ENCODE results near the gene FHL3.

FHL3 gene, protein sequence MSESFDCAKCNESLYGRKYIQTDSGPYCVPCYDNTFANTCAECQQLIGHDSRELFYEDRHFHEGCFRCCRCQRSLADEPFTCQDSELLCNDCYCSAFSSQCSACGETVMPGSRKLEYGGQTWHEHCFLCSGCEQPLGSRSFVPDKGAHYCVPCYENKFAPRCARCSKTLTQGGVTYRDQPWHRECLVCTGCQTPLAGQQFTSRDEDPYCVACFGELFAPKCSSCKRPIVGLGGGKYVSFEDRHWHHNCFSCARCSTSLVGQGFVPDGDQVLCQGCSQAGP

GRCh38 chr1:38005195-38006007 lies at the start of gene FHL3:
Gene FHL3, minus strand, starts transcription at chr1:38005514. Its CDS starts 6,102 bp downstream, at chr1:37999412.
- Histone ChIP-seq H3K36me3 (ENCODE audit: control insufficient read depth, low read depth, low read length) (no peaks in the 10 kb centered on the region), H3K27me3 (ENCODE audit: control insufficient read depth, insufficient read depth, low read length) (peaks cover 8% of the 10 kb centered on the region), H3K4me3 (ENCODE audit: low read length) (peak within 1 kb of the TSS; percentile 75), H3K9me3 (ENCODE audit: control insufficient read depth, low read depth, low read length) (no peaks in the 10 kb centered on the region), H3K27ac (ENCODE audit: low read length) (no peak within 1 kb of the TSS), H3K9ac (ENCODE audit: low read length) (peak within 1 kb of the TSS; percentile 52), H3K4me1 (ENCODE audit: control insufficient read depth, low read depth, low read length) (peaks cover 38% of the 10 kb centered on the region)

GRCh38 chr1:38053416-38054091 lies 48.2 kb upstream of the FHL3 start:
- no peaks in the 10 kb centered on the region for H3K9me3 ChIP-seq (ENCODE audit: control insufficient read depth, low read depth, low read length)
- no peaks in the 10 kb centered on the region for H3K36me3 ChIP-seq (ENCODE audit: control insufficient read depth, low read depth, low read length)
- no peak overlapping the region for H3K9ac ChIP-seq (ENCODE audit: low read length)
- peaks cover 13% of the 10 kb centered on the region for H3K27me3 ChIP-seq (ENCODE audit: control insufficient read depth, insufficient read depth, low read length)
- H3K4me3 ChIP-seq (ENCODE audit: low read length) = no peak overlapping the region
- H3K4me1 ChIP-seq (ENCODE audit: control insufficient read depth, low read depth, low read length) = peaks cover 13% of the 10 kb centered on the region
- no peak overlapping the region for H3K27ac ChIP-seq (ENCODE audit: low read length)

- H3K9me3 ChIP-seq (ENCODE audit: control insufficient read depth, low read depth, low read length) = no peaks in the 10 kb centered on the region
- no peak overlapping the region for H3K9ac ChIP-seq (ENCODE audit: low read length)
- no peak overlapping the region for H3K4me3 ChIP-seq (ENCODE audit: low read length)
- H3K36me3 ChIP-seq (ENCODE audit: control insufficient read depth, low read depth, low read length) = no peaks in the 10 kb centered on the region
- no peak overlapping the region for H3K27ac ChIP-seq (ENCODE audit: low read length)
- peaks cover 19% of the 10 kb centered on the region for H3K27me3 ChIP-seq (ENCODE audit: control insufficient read depth, insufficient read depth, low read length)
- peaks cover 15% of the 10 kb centered on the region for H3K4me1 ChIP-seq (ENCODE audit: control insufficient read depth, low read depth, low read length)
Measured at GRCh38 chr1:38052750-38053415, 47.6 kb upstream of the FHL3 start.

DNA sequence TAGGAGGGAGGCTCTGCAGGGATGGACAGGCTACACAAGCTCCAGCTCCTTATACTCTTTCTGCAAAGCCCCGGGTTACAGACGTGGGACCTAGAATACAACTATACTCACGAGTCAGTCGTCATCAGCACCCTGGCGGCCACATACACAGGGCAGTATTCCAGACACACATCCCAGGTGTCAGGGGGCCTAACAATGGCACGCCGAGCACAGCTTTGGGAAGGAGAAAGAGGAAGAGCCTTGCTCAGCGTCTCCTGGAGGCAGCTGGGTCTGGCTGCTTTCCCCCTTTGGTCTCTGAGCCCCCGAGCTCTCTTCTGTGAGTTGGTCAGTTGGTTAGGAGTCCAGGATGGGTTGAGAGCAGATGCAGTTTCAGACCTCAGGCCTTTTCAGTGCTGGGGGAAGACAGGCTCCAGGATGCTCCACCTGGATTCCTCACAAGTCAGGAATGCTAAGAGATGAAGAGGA lies 45.8 kb upstream of the FHL3 start:
- H3K4me1 ChIP-seq (ENCODE audit: control insufficient read depth, low read depth, low read length) = peaks cover 16% of the 10 kb centered on the region
- H3K4me3 ChIP-seq (ENCODE audit: low read length) = no peak overlapping the region

DNA sequence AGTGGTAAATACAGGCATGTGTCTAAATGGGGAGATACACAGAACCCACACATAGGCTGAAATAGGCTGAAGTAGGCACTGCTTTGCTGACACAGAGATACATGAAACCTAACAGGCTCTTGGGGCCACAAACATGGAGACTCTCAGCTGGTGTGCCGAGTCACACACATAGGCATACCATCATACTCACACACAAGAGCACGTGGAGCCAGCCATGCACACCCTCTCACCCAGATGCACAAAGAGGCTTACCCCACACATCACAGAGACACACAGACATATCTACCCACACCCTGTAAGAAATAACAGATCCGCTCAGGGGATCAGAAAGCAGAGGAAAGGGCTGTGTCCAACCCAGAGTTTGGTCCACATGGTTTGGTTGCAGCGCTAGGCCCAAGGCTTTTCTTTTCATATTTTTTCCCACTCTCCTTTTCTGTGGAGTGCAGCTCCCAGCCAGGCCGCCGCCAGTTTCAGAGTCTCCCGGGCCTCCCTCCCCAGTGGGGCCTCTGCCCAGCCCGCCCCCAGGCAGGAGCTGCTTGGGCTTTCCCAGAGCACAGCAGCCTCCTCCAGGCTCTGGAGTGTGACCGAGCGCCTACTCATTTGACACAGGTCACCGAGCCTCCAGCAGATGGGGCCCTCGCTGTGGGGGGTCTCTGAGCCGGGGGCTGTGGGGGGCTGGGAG lies 45.2 kb upstream of the FHL3 start:
- Histone ChIP-seq H3K36me3 (ENCODE audit: control insufficient read depth, low read depth, low read length) (no peaks in the 10 kb centered on the region), H3K27me3 (ENCODE audit: control insufficient read depth, insufficient read depth, low read length) (peaks cover 31% of the 10 kb centered on the region), H3K27ac (ENCODE audit: low read length) (no peak overlapping the region), H3K4me3 (ENCODE audit: low read length) (no peak overlapping the region), H3K9me3 (ENCODE audit: control insufficient read depth, low read depth, low read length) (no peaks in the 10 kb centered on the region), H3K9ac (ENCODE audit: low read length) (no peak overlapping the region), H3K4me1 (ENCODE audit: control insufficient read depth, low read depth, low read length) (peaks cover 16% of the 10 kb centered on the region)

More for the DNA sequence above, 45.8 kb upstream of the FHL3 start:
- Histone ChIP-seq H3K27me3 (ENCODE audit: control insufficient read depth, insufficient read depth, low read length) (peaks cover 27% of the 10 kb centered on the region), H3K9ac (ENCODE audit: low read length) (no peak overlapping the region), H3K27ac (ENCODE audit: low read length) (no peak overlapping the region), H3K36me3 (ENCODE audit: control insufficient read depth, low read depth, low read length) (no peaks in the 10 kb centered on the region), H3K9me3 (ENCODE audit: control insufficient read depth, low read depth, low read length) (no peaks in the 10 kb centered on the region)

DNA sequence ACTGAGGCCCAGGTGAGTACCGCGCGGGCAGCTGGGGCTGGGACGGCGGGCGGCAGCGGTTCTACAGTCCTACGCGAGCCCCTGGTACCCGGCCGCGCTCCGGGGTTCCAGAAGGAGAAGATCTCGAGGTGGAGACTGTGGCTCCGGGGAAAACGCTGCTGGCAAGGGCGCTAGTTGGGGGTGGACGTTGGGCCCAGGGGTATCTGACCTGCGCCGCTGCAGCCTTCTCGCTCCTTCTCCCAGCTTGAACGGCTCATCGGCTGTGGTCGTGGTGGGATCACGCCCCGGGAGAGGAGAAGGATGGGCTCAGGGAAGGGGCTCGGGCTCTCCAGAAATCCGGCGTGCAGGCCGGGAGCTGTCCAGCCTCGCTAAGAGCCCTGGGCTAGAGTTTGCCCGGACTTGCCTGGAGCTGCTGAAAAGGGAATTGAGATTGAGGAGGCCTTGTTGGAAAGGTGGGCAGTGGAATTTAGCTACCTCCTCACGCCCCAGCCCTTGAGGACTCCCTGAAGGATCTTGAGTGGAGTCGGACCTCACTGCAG lies 42.4 kb upstream of the FHL3 start:
- H3K4me1 ChIP-seq (ENCODE audit: control insufficient read depth, low read depth, low read length) = peaks cover 3% of the 10 kb centered on the region
- no peak overlapping the region for H3K27ac ChIP-seq (ENCODE audit: low read length)
- H3K4me3 ChIP-seq (ENCODE audit: low read length) = peak overlapping the region; percentile 60
- peaks cover 56% of the 10 kb centered on the region for H3K27me3 ChIP-seq (ENCODE audit: control insufficient read depth, insufficient read depth, low read length)
- no peaks in the 10 kb centered on the region for H3K9me3 ChIP-seq (ENCODE audit: control insufficient read depth, low read depth, low read length)
- H3K9ac ChIP-seq (ENCODE audit: low read length) = peak overlapping the region; percentile 7
- H3K36me3 ChIP-seq (ENCODE audit: control insufficient read depth, low read depth, low read length) = no peaks in the 10 kb centered on the region

GRCh38 chr1:38046884-38047602 lies 41.7 kb upstream of the FHL3 start:
- peak overlapping the region; percentile 7 for H3K9ac ChIP-seq (ENCODE audit: low read length)
- peaks cover 56% of the 10 kb centered on the region for H3K27me3 ChIP-seq (ENCODE audit: control insufficient read depth, insufficient read depth, low read length)

DNA sequence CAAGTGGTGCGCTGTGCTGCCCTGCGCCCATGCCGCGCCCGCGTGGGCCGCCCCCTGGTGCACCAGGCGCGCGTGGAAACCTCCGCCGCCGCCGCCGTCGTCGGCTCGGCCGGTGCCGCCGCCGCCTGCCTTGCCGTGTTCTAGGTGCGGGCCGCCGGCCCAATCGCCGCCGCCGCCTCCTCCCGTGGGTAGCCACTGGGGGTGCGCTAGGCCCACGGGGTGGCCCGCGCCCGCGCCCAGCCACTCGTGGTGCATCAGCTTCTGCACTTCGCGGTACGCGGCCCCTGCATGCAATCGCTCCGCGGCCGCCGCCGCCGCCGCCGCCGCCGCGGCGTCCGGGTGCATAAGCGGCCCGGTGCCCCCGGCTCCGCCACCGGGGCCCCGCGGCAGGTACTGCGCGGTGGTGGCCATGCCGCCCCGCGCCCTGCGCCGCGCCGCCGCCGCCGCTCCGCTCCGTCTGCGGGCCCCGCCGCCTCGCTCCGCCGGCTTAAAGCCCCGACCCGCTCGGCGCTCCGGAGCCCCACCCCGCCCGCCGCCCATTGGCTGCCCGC lies 41.1 kb upstream of the FHL3 start, which contains the start of gene POU3F1:
Gene POU3F1 (minus strand): TSS at position 461 of the 551 bp plus-strand sequence. CDS start 50 bp downstream, at position 411.
- Histone ChIP-seq H3K36me3 (ENCODE audit: control insufficient read depth, low read depth, low read length) (no peaks in the 10 kb centered on the region), H3K4me3 (ENCODE audit: low read length) (peak within 1 kb of the TSS; percentile 81), H3K4me1 (ENCODE audit: control insufficient read depth, low read depth, low read length) (peaks cover 3% of the 10 kb centered on the region), H3K27me3 (ENCODE audit: control insufficient read depth, insufficient read depth, low read length) (peaks cover 56% of the 10 kb centered on the region), H3K27ac (ENCODE audit: low read length) (no peak within 1 kb of the TSS), H3K9me3 (ENCODE audit: control insufficient read depth, low read depth, low read length) (no peaks in the 10 kb centered on the region), H3K9ac (ENCODE audit: low read length) (peak within 1 kb of the TSS; percentile 7)

More at GRCh38 chr1:38046884-38047602, 41.7 kb upstream of the FHL3 start:
- no peak overlapping the region for H3K27ac ChIP-seq (ENCODE audit: low read length)
- H3K36me3 ChIP-seq (ENCODE audit: control insufficient read depth, low read depth, low read length) = no peaks in the 10 kb centered on the region
- H3K4me3 ChIP-seq (ENCODE audit: low read length) = peak overlapping the region; percentile 60
- peaks cover 3% of the 10 kb centered on the region for H3K4me1 ChIP-seq (ENCODE audit: control insufficient read depth, low read depth, low read length)
- H3K9me3 ChIP-seq (ENCODE audit: control insufficient read depth, low read depth, low read length) = no peaks in the 10 kb centered on the region

GRCh38 chr1:38045401-38046332 lies 40.4 kb upstream of the FHL3 start:
- peaks cover 6% of the 10 kb centered on the region for H3K4me1 ChIP-seq (ENCODE audit: control insufficient read depth, low read depth, low read length)
- no peak overlapping the region for H3K9ac ChIP-seq (ENCODE audit: low read length)
- no peaks in the 10 kb centered on the region for H3K9me3 ChIP-seq (ENCODE audit: control insufficient read depth, low read depth, low read length)
- H3K27me3 ChIP-seq (ENCODE audit: control insufficient read depth, insufficient read depth, low read length) = peaks cover 56% of the 10 kb centered on the region
- peak overlapping the region; percentile 81 for H3K4me3 ChIP-seq (ENCODE audit: low read length)
- no peaks in the 10 kb centered on the region for H3K36me3 ChIP-seq (ENCODE audit: control insufficient read depth, low read depth, low read length)
- no peak overlapping the region for H3K27ac ChIP-seq (ENCODE audit: low read length)

Data from iPS-18a (cell line).